LNCaP clone FGC (cell line): ENCODE measurements around the gene PBXIP1.

ENCODE experiments used
- DNase-seq: peaks from one replicate; pipeline ENCODE4 v3.0.0-alpha.2; 2011; ENCODE audit warnings: low read depth
- H3K4me3 ChIP-seq: 2 replicates; pipeline ENCODE4 v1.5.1; 2011; ENCODE audit warnings: mild to moderate bottlenecking, low read depth, low read length, control low read depth
- CTCF ChIP-seq: IDR thresholded peaks from 2 replicates; pipeline ENCODE4 v1.5.1; 2012; ENCODE audit warnings: mild to moderate bottlenecking; ENCODE audit not compliant: control insufficient read depth, insufficient read depth; ENCODE audit errors: extremely low read depth

PBXIP1 gene

GRCh38 chr1:154937085-154937987, 18.6 kb downstream of the PBXIP1 start:
- peak; percentile 92 for DNase-seq
- TF ChIP-seq CTCF: peak; percentile 27; the same call in 1 of the 2 replicates

GRCh38 chr1:154936555-154937084, 19.3 kb downstream of the PBXIP1 start, which contains the start of gene PMVK:
Gene PMVK (minus strand): TSS chr1:154936719. CDS start chr1:154936685, 34 bp downstream.
- peak within 1 kb of the TSS; percentile 62 for H3K4me3 ChIP-seq
- DNase-seq: peak; percentile 93

More at GRCh38 chr1:154937085-154937987, 18.6 kb downstream of the PBXIP1 start:
- H3K4me3 ChIP-seq: peak overlapping the region; percentile 62

GRCh38 chr1:154935749-154936554, 19.9 kb downstream of the PBXIP1 start:
- DNase-seq: no peak
- no peak for TF ChIP-seq CTCF

More at GRCh38 chr1:154936555-154937084, 19.3 kb downstream of the PBXIP1 start, which contains the start of gene PMVK:
- TF ChIP-seq CTCF: peak; percentile 66

GRCh38 chr1:154934358-154934948, 21.4 kb downstream of the PBXIP1 start:
- no peak overlapping the region for H3K4me3 ChIP-seq
- DNase-seq: no peak
- TF ChIP-seq CTCF: no peak

More at GRCh38 chr1:154935749-154936554, 19.9 kb downstream of the PBXIP1 start:
- peak overlapping the region; percentile 62 for H3K4me3 ChIP-seq

GRCh38 chr1:154931940-154932487, 23.9 kb downstream of the PBXIP1 start:
- DNase-seq: no peak
- TF ChIP-seq CTCF: no peak
- H3K4me3 ChIP-seq: no peak overlapping the region

- no peak for DNase-seq
- no peak for TF ChIP-seq CTCF
- H3K4me3 ChIP-seq: no peak overlapping the region
These were observed 29.7 kb downstream of the PBXIP1 start for GRCh38 chr1:154926201-154926600.
